GM12892 (cell line): Measurements from ENCODE around the gene SPEG.

ENCODE experiments used
- POLR2A ChIP-seq: IDR thresholded peaks from 2 replicates; pipeline ENCODE4 v1.6.1; 2011; ENCODE audit warnings: low read depth, low read length, control low read depth
- POLR2AphosphoS5 ChIP-seq: IDR thresholded peaks from 2 replicates; pipeline ENCODE4 v1.6.1; 2011; ENCODE audit warnings: low read depth, low read length, control low read depth

GRCh38 chr2:219437690-219438206, 3.1 kb downstream of the SPEG start:
- TF ChIP-seq POLR2AphosphoS5 (no peak), POLR2A (no peak)
